NOMO-1 treated with dmso at 0.1 percent for 144 hours (cell line): ENCODE measurements around the gene TMEM255B.

ENCODE experiments used
- DNase-seq: peaks from one replicate; lab custom pipeline; 2025; ENCODE audit not compliant: unreplicated experiment; lab: John Stamatoyannopoulos, UW

TMEM255B gene

DNA sequence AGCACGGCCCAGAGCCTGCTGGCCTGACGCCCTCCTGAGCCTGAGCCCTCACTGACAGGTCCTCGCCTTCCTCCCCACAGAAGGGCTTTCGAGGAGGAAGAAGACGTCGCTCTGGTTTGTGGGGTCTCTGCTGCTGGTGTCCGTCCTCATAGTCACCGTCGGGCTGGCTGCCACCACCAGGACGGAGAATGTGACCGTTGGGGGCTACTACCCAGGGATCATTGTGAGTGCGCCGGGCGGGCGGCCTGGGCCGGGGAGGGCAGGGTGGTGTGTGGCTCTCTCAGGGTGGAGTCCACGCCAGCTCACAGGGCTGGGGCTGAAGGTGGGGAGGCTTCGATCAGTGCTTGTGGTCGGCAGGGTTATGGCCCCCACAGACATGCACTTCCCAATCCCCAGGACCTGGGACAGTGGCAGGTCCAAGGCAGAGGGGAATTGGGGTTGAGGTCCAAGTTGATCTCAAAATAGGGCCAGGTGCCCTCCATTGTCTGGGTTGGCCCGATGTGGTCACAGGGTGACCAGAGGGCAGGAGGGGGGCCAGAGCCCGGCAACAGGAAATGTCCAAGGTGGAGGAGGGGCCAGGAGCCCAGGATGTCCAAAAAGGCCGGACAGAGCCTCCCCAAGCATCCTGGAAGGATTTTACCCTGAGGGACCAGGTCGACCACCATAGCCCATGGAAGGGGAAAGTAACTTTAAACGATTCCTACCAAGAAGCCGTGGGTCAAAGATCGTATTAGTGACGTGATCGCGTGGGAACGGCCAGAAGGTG lies 7.2 kb downstream of the TMEM255B start:
- DNase-seq = no peak

DNA sequence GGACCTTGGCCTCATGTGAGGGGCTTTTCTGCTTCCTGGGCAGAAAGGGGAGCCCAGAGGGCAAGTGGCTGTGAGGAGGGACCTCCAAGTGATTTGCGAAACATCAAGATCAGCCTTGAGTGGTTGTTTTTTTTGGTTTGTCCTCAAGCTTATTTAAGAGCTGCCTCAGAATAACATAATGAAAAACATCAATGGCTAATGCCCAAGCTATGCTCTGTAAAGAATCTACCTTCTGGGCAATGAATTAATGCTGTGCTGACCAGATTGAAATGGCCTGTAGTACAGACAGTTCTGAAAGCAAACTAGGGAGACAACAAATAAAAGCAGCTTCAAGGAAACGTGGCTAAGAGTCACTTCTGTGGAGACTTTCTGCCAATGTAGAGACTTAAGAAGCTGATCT lies 8.3 kb downstream of the TMEM255B start:
- DNase-seq = no peak

DNA sequence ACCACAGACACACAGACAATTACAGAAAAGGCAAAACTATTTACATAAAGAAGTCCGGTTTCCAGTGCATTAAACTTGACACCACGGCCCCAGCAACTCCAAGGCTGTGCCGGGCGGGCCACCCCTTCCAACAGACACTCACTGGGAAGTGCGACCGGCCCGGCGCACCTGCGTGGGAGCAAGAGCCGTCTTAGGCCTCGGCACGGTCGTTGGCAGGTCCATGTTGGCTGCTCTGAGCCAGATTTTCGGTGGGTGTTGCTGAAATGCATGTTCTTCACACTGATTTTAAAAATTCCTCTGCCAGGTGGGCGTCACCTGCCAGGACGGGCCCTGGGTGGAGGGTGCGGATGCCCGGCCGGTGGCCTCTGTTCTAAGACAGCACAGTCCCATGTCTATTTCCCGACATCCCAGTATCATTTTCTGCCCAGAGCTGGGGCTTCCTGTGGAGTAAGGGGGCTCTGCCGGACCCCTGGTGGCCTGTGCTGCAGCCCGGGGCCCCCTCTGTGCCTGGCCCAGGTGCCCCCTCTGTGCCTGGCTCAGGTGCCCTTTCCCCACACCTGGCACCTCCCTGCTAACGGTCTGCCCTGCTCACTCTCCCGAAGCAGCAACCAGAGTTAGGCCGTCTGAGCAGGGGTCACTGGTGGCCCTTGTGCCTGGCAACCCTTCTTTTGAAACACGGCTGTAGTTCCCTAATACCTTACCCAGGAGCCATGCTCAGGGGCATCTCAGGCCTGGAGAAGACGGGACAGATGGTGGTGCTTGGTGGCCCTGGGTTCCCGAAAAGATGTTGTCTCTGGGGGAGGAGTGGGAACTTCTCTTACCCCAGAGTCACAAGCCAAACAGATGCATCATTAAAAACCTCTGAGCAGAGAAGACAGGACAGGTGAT lies 9.2 kb downstream of the TMEM255B start:
- no peak for DNase-seq

DNA sequence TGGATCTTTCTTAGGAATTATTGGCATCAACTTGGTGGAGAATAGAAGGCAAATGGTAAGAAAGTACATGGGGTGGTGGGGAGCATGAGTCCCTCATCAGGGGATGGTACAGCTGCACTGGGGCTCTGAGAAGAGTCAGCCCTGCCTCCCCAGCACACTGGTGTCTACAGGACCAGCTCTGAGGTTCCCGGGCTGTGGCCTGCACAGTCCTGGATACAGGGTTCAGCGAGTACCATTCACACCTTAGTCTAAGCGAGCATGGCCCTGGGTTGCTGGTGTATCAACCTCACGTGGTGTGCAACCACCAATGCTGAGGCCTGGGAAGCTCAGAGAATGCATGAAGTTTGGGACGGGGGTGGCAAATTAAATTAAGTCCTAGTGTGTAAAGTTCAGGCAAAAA lies 10.1 kb downstream of the TMEM255B start:
- no peak for DNase-seq

DNA sequence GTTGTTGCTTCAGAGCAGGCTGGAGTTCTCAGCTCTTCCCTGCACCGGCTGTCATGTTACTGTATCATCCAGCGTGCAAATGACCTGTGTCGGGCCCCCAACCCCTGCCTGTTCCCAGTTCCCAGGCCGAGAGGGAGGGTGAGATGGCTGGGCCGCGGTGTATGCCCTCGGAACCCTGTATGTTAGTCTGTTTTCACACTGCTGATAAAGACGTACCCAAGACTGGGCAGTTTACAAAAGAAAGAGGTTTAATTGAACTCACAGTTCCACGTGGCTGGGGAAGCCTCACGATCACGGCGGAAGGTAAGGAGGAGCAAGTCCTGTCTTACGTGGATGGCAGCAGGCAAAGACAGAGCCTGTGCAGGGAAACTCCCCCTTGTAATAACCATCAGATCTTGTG lies 10.9 kb downstream of the TMEM255B start:
- no peak for DNase-seq

DNA sequence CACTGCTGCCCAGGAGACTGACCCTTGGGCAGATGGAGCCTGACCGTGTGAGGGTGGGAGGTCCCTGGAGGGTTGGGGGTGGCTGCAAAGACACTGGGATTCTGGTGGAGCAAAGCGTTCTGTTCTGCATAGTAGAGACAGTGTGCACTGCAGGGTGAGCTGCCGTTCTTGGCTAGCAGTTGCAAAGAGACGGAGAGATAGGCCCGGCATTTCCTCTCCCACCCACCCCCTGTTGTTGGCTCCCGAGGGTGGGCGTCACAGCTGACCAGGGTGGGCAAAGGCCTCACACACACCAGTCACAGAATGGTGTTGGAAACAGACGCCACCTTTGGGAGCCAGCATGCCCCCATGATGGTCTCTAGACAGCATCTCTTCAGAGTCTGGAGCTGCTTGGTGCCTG lies 11.4 kb downstream of the TMEM255B start:
- no peak for DNase-seq

DNA sequence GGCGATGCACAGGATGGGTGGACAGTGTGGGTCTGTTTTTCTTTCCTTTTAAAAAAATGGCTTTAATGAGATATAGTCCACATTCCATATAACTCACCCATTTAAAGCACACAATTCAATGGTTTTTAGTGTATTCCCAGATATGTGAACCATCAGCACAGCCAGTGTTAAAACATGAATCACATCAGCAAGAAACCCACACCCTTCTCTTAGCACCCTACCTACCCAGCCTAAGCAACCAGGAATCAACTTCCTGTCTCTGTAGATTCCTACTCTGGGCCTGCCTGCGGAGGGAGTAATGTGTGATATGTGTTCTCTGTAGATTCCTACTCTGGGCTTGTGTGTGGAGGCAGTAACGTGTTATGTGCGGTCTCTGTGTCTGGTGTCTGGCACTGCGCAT lies 11.9 kb downstream of the TMEM255B start:
- DNase-seq = no peak

DNA sequence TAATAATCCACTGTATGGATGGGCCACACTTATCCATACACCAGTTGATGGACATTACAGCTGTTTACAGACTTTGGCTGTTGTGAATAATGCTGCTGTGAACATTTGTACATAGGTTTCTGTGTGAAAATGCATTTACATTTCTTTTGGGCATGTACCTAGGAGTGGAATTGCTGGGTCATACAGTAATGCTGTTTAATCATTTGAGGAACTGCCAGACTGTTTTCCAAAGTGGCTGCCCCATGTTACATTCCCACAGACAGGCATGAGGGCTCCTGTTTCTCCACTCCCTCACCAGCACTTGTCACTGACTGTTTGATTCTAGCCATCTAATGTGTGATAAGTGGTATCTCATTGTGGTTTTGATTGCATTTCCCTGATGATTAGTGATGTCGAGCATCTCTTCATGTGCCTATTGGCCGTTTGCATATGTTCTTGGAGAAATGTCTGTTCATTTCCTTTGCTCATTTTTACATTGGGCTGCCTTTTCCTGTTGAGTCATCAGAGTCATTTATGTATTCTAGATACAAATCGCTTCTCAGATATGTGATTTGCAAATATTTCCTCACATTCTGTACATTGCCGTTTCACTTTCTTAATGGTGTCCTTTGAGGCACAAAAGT lies 12.8 kb downstream of the TMEM255B start:
- no peak for DNase-seq

DNA sequence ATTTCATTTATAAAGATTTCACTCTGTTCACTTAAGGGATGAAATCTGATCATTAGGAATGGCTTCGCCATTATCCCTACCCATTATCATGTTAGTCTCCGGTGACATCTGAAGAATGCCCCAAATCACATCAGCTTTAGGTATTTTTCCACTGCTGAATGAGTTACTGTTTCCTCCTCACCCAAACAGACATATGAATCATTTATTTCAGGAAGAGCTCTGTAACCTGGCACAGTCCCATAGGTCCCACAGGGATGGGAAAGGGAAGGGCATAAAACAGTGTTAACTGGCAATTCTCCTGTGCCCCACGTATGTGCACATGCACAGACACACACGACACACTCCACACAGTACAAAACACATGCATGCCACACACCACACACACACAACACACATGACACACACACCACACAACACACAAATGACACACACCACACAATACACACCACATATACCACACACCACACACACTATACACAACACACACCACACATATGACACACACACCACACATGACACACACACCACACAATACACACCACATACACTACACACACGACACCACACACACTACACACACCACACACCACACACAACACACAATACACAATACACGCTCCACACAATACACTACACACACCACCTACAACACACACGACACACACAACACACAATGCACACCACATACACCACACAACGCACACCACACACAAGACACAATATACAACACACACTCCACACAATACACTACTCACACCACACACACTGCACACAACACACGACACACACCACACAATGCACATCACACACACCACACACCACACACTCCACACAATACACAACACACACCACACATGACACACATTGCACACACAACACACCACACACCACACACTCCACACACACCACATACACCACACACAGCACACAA lies 15.4 kb downstream of the TMEM255B start:
- DNase-seq = no peak

DNA sequence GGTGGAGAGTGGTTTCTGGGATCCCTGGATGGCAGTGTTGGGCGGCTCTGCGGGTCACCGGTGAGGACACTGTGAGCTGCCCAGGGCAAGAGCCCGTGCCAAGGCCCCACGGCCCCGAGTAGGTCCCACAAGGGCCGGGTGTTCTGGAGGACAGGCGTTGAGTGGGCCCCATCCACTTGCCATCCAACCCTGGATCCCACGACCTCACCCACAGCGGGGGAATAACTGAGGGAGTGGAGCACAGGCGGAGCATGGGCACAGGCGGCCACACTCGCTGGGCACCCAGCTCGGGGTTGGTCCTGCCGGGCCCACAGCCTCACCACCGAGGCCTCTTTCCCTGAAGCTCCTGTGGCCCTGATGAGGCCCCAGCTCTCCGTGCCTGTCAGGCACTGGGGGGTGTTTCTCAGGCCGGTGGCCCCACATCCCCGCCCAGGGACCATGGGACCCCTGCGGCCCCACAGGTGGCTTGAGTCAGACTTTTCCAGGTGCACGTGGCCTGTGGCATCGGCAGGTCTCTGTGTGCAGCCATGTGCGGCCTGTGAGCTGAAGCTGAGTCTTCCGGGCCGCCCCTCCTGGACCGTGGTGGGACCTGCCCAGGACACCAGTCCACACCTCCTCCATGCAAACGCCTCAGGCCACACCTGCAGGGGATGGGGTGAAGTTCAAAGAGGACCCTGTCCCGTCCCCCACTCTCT lies 16.6 kb downstream of the TMEM255B start:
- DNase-seq = no peak

DNA sequence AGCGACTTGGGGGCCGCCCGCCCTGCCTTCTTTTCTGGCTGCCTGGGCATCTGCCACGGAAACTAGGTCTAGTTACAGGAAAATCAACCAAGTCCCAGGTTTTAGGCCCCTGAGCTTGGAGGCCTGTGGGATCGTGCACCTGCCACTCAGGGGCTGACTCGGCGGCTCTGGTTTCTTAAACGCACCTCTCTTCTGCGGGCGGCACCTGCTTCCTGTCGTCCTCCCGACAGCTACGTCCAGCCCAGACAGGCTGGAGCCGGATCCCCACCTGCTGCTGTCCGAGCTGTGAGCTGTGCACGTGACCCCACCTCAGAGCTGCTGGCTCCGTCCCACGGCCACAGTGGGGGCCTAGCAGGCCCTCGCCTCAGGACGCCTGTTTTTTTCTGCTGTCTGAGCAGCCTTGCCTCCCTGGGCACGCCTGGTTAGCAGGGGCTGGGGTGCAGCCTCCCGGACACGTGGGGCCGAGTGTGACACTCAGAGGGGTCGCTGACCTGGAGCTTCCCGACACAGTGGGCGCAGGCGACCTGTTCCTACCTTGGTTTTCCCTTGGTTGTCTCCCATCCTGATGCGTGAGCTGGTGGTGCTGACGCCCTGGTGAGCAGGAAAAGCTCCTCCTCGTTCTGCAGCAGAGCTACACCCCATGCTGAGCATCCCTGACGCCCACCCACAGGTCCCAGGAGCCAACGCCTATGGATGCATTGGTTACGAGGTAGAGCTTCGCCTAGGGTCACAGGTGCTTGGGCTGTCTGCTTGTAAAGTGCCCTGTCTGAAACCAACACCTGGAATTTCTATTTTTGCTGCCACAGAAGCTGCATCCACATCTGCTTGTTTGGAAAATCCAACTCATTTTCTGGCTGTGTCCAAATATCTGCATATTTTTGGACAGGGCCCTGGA lies 17.5 kb downstream of the TMEM255B start:
- no peak for DNase-seq

DNA sequence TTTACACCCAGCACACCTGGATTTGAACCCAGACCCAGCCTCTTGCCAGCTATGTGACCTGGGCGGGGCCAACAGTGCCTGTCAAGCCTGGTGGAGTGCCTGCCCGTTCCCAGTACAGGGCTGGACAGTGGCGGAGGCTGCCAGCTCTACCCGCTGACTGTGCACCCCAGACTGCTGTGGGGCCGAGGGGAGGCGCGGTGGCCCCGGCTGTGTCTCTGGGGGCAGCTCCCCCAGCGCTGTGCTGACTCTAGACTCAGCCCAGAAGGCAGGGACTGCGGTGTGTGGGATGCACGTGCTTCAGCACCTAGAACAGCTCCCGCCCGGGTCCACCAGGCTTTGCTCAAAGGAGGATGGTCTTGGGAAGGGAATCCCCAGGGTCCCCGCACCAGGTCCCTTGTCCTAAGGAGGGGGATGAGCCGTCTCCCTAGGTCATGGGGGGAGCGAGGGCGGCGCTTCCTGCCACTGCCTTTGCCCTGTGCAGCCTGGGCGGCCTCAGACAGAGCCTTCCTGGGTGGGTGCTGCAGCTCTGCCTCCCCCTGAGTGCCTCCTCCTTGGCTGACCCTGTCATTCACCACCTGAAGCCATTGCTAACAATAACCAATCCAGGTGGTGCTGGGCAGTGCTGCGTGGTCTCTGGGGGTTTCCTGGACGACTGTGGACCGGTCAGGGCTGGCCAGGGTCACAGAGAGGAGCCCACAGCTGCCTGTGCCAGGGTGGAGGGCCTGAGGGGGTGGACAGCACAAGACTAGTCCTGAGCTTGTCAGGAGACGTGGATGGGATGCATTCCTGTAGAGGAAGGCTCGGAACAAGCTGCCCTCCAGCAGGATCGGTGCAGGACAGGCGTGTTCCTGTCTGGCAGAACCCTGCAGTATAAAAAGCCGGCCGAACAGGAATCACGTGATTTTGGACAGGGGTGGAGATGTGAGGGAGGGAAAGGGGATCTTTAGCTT lies 18.6 kb downstream of the TMEM255B start:
- no peak for DNase-seq

DNA sequence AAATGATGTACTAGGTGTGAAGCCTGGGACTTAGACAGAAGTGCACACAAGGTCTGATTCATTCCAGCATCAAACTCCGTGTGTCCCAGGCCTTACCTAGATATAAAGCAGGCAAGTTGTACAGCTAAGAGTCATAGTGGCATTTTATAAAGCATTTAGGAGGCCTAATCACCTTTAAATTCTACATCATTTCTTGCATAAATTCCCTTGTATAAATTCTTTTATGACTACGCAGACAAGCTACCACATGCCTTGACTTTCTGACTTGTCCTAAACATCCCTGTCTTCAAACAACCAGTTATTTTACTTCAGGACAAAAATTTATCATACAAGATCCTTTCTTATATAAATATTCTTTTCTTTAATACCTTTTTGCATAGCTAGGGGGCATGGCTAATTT lies 22.5 kb downstream of the TMEM255B start:
- no peak for DNase-seq

DNA sequence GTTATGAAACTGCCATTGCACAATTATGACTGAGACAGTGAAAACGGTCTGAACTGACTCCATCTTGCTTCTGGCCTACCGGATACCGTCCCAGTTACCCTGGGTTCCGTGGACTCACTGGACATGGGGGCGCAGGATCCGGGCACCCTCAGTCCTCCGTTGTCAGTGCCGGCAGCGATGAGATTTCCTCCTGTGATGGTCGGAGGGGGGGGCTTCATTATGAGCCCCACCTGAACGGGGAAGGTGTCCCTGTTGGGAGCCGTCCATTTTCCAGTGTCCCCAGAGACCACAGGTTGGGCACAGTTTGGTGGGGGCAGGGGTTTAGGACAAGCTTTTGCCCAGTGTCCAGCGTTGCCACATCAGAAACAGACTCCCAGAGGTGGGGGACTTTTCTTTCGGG lies 23.4 kb downstream of the TMEM255B start:
- DNase-seq = no peak

DNA sequence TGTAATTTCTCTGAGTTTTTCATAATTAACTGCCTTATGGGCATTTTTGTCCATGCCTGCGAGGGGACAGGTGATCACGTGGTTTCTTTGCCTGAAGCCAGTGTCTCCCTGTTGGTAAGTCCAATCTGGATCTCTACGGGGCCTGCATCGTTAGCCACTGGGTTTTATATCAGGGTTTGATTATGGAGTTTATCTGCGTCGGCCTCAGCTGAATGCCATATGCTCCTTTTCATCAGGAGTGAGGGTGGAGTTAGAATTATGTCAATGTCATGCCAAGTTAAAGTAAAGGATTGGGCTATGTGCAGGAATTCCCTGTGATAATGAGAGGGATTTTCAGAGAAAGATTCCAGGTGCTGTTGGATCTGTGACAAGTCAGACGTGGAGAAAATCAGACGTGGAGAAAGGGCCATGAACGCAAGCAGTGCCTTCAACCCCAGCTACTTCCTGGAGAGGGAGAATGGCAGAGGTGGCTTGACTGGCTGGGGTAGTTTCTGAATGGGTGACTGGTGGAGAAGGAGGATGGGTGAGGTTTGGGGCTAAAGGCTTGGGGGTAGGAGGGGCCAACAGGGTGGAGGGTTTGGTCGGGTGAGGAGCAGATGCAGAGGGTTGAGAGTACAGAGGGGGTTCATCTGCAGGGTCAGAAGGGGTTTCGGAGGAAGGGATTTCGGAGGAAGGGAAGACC lies 24.3 kb downstream of the TMEM255B start:
- DNase-seq = no peak

DNA sequence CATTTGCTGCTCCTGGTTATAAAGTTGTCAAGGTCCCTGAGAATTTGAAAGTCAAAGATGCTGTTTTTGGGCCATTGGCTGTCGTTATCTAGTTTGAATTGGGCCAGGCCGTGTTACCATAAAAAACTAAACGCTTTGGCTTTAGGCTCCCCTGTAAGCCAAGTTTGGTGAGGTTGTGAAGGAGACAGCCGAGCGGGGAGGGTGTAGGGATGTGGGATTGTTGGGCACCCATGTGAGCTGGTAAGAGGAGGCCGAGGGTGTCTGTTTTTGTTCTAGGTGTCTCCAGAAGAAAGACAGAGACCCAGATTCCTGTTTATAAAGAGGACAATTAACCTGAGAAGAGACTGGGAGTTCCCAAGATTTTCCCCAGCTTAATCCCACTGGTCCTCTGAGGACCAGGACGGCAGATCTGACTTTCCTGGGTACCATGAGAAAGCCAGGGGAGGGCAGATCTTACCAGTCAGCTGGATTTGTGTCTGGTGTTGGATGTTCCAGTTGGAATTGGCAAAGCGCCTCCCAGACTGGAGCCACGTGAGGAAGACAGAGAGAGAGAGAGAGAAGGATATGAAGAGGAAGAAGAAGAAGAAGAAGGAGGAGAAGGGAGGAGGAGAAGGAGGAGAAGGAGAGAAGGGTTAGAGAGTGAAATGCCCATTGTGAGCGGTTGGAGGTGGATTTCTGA lies 25.1 kb downstream of the TMEM255B start:
- no peak for DNase-seq

DNA sequence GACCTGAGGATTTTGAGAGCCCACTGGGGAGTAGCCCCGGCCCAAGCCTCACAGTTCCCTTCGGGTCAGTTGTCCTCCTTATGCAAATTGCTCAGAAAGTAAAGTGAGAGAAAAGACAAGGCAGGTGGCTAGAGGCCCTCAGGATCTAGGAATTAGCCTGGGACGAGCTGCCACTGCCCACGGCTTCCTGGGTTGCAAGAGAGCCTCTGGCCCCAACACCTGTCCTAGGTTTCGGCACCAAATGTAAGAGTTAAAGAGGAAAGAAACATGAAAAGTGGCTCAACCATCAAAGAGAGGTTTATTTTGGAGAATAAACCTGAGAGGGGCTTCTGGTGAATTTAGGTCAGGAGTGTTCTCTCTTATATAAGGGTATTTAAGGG lies 25.6 kb downstream of the TMEM255B start:
- no peak for DNase-seq
